ENCODE data around the gene C1QTNF4.
"Not testable (repeated sequence)": the region's sequence is repeated elsewhere in the genome, so short reads cannot be mapped to it uniquely, and the experiment has no call there.

DNA sequence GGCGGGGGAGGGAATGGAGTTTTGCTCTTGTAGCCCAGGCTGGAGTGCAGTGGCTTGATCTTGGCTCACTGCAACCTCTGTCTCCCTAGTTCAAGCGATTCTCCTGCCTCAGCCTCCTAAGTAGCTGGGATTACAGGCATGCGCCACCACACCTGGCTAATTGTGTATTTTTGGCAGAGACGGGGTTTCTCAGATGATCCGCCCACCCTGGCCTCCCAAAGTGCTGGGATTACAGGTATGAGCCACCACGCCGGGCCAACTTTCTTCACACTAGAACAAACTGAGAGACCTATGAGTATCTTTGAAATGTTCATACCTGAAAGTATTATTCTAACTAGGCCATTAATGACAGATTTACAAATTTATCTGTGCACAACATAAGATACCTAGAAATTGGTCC lies 47.9 kb downstream of the C1QTNF4 start:
- TF ChIP-seq CTCF (conservative IDR thresholded peaks at IDR 0.05; ENCODE audit: low read length); EZH2phosphoT487 (IDR thresholded peaks at IDR 0.05; ENCODE audit: borderline replicate concordance, low read depth, low read length): not testable (repeated sequence)

Data from OCI-LY7 (cell line).